DMS 273 treated with DMSO at 0.1 percent for 48 hours (cell line): Measurements from ENCODE around the gene BORCS5.
"Not testable (repeated sequence)": the region's sequence is repeated elsewhere in the genome, so short reads cannot be mapped to it uniquely, and the experiment has no call there.

Experiments used
- DNase-seq: peaks from one replicate; lab custom pipeline; 2025; lab: John Stamatoyannopoulos, UW

The BORCS5 gene

GRCh38 chr12:12488823-12489550 is 132.1 kb downstream of the BORCS5 start:
- no peak for DNase-seq

GRCh38 chr12:12491606-12492005 is 134.7 kb downstream of the BORCS5 start:
- DNase-seq = no peak

- no peak for DNase-seq
These were observed 135.7 kb downstream of the BORCS5 start for GRCh38 chr12:12492547-12492946.

- DNase-seq = no peak
These were observed 138.7 kb downstream of the BORCS5 start for GRCh38 chr12:12495536-12495935.

- no peak for DNase-seq
These were observed 141.3 kb downstream of the BORCS5 start for GRCh38 chr12:12498210-12498609.

- DNase-seq = no peak
These were observed 143.2 kb downstream of the BORCS5 start for GRCh38 chr12:12499909-12500604.

- DNase-seq = no peak
These were observed 144.2 kb downstream of the BORCS5 start for GRCh38 chr12:12501121-12501520.

- DNase-seq = not testable (repeated sequence)
These were observed 145.4 kb downstream of the BORCS5 start for GRCh38 chr12:12502130-12502814.

GRCh38 chr12:12502815-12503151 is 145.9 kb downstream of the BORCS5 start:
- no peak for DNase-seq

- no peak for DNase-seq
These were observed 146.7 kb downstream of the BORCS5 start for GRCh38 chr12:12503384-12504078.

- DNase-seq = no peak
These were observed 148.9 kb downstream of the BORCS5 start for GRCh38 chr12:12505544-12506495.

GRCh38 chr12:12506496-12506890 is 149.6 kb downstream of the BORCS5 start:
- DNase-seq = no peak

GRCh38 chr12:12507121-12507520 is 150.2 kb downstream of the BORCS5 start:
- no peak for DNase-seq

GRCh38 chr12:12508612-12509011 is 151.7 kb downstream of the BORCS5 start:
- DNase-seq = no peak

GRCh38 chr12:12510141-12510540 is 153.3 kb downstream of the BORCS5 start:
- DNase-seq = no peak

GRCh38 chr12:12510551-12510950 is 153.7 kb downstream of the BORCS5 start:
- no peak for DNase-seq

GRCh38 chr12:12511021-12511783 is 154.3 kb downstream of the BORCS5 start:
- DNase-seq = no peak

- DNase-seq = no peak
These were observed 155.2 kb downstream of the BORCS5 start for GRCh38 chr12:12511895-12512711.

GRCh38 chr12:12513416-12514006 is 156.6 kb downstream of the BORCS5 start:
- no peak for DNase-seq
